Neural cell (in vitro differentiated cells): ENCODE data around the gene GPR157.

Experiments
- CTCF ChIP-seq: fragments of 450-650 bp; IDR thresholded peaks from 2 replicates; pipeline ENCODE4 v1.5.1; 2014; ENCODE audit warnings: antibody characterized with exemption, mild to moderate bottlenecking, moderate library complexity; ENCODE audit not compliant: poor library complexity, severe bottlenecking
- EP300 ChIP-seq: fragments of 450-650 bp; conservative IDR thresholded peaks from 2 replicates; pipeline ENCODE4 v1.6.1; 2014; ENCODE audit warnings: antibody characterized with exemption, mild to moderate bottlenecking, moderate library complexity; ENCODE audit not compliant: poor library complexity, severe bottlenecking
- EZH2 ChIP-seq: fragments of 200-600, 300-800 bp; shearing (Covaris generic), sonication (generic); IDR thresholded peaks from 2 replicates; pipeline ENCODE4 v1.6.1; 2014; ENCODE audit warnings: antibody characterized with exemption, low read length, borderline replicate concordance, mild to moderate bottlenecking; ENCODE audit not compliant: insufficient read depth, poor library complexity, severe bottlenecking

GRCh38 chr1:9105336-9105867 is 23.5 kb downstream of the GPR157 start:
- TF ChIP-seq CTCF: no peak
- no peak for TF ChIP-seq EP300
- no peak for TF ChIP-seq EZH2
